Suppressor macrophage (primary cell): ENCODE results near the gene CALML4.
"Not testable (repeated sequence)": the region's sequence is repeated elsewhere in the genome, so short reads cannot be mapped to it uniquely, and the experiment has no call there.

Source experiments
- DNase-seq, 4 experiments: peaks; one replicate each; pipeline ENCODE4 v3.0.0-alpha.2; 2020 to 2022

The CALML4 gene

DNA sequence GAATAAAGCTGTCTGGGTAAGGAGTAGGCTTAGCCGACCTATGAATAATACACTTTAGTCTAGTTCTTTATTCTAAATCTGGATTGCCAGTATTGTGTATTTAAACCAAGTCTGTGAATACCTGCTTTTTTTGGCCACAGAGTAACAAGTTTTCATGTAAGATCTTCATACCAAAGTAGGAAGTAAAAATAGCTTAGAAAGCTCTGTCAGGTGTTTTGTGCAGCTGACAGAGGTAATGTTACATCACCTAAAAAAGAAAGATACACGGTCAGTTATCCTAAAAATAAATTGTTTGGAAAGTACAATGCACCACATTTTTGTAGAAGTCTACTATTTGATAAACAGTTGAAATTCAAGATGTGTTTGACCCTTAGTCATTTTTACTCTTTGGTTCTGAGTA lies 16.5 kb downstream of the CALML4 start:
- no peak for DNase-seq

DNA sequence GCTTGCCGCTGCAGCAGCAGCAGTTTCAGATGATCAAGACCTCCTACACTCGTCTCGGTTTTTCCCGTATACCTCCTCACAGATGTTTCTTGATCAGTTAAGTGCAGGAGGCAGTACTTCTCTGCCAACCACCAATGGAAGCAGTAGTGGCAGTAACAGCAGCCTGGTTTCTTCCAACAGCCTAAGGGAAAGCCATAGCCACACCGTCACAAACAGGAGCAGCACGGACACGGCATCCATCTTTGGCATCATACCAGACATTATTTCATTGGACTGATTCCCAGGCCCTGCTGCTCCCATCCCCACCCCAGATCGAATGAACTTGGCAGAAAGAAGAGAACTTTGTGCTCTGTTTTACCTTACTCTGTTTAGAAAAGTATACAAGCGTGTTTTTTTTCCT lies 17.6 kb downstream of the CALML4 start:
- DNase-seq = no peak

DNA sequence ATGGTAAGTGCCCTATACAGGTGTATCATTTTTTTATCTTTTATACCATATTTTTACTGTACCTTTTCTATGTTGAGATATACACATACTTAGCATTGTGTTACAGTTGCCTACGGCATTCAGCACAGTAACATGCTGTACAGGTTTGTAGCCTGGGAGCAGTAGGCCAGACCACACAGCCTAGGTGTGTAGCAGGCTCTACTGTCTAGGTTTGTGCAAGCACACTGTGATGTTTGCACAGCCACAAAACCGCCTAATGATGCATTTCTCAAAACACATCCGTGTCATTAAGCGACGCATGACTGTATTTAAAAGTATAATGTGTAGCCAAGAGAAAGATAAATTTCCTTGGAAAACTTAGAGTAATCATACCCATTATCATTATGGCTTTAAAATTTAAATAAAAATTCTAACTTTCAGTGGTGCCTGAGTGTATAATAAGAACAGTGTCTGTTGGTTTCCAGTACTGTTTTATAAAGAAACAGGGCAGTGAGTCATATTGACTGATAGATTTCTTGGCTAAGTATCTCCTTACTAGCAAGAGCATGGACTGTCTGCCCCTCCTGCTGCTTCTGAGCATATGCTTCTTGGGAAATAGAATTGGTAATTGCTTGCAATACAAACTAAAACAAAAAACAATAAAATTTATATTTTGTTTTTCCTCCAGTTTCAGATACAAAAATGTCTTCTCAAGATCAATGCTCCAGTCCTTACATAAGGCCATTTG lies 18.3 kb downstream of the CALML4 start:
- DNase-seq = no peak

DNA sequence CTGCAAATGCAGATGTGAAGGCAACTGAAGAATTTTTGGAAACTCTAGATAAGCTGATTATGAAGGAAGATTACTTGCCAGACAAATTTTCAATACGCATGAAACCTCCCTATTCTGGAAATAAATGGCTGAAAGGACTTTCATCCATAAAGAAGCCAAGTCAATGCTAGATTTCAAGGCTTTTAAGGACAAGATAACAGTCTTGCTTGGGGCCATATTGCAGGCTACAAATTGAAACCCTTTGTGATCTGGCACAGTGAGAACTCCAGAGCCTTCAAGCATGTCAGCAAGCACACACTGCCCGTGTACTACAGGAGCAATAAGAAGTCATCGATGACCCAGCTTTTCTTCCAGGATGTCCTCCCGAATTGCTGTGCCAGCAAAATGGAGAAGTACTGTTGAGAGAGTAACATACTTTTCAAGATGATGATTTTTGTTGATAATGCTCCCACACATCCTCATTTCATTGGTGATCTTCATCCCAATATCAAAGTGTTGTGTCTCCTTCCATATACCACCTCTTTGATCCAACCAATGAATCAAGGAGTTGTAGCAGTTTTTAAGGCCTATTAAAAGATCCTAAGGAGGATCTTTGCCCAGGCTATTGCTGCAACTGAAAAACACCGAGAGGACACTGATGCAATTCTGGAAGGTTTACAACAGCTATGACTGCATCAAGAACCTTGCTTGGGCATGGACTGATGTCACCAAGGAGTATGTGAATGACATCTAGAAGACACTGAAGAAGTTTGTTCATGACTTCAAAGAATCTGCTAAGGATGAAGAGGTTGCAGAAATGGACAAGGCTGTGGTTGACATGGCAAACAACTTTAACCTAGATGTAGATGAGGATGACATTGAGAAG lies 20.3 kb downstream of the CALML4 start:
- DNase-seq = peak in 2 of 4 experiments; percentile 41 to 46

DNA sequence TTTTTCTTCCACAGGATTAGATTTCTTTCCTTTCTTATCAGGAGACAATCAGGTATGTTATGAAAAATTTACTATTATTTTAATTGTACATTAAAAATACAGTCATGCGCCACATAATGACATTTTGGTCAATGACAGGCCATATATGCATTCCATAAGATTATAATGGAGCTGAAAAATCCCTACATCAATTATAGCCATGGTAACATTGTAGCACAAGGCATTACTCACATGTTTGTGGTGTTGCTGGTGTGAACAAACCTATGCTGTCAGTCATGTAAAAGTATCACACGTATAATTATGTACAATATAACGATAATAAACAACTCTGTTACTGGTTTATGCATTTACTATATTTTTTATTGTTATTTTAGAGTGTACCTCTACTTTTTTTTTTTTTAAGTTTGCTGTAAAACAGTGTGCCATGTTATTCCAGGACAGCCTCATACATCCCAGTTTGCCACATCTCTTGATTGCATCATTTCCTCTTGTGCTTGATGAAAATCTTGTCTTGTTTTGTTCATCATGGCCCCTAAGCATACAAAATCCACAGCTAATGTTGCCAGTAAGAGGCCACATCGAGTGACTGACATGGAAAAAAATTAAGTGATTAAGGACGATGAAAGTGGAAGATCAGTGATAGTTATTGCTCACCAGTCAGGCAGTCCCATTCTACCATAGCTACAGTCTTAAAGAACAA lies 21.4 kb downstream of the CALML4 start:
- no peak for DNase-seq

DNA sequence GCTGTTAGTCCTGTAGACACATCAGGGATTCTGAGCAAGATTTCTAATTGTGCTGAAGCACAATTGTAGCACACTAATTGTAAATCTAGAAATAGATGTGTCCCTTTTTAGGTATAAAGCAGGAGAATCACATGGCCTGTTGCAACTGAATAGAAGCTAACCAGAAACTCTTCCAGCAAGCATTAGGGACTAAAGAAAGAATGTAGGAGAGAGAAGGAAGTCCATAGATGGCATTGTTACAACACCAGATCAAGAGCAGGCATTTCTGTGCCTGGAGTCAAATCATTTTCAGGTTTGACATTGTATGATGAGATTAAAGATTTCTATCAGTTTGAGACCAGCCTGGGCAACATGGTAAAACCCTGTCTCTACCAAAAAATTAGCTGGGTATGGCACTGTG lies 27.4 kb downstream of the CALML4 start:
- DNase-seq = no peak

DNA sequence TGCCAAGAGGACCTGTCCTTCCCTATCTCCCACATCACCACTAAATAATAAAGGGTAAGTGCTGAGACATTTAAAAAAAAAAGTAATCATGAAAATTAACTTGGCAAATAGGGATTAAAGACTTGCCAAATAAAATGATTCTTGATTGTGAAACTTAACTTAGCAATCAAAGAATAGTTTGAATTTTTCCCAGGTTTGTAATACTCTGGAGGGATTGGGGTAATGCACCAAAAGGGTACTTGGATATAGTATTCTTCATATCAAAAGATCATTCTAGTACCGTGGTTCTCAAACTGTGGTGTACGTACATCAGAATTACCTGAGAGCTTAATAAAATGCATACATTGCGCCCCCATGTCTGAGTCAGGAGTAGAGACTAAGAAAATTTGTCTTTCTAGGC lies 28.5 kb downstream of the CALML4 start:
- DNase-seq = no peak

DNA sequence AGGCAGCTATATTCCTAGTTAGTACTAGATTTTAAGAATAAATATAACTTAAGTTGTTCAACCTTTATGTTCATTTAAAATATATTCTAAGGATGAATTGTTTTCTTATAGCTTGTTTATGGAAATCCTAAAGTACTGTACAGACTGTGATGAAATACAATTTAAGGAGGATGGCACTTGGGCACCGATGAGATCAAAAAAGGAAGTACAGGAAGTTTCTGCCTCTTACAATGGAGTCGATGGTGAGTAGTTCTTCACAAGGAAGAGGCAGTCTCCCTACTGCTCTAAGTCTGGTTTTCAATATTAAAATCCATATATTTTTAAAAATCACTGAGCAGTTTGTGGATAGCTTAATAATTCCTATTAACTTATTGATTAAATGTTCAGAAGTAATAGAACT lies 29.6 kb downstream of the CALML4 start:
- DNase-seq = peak; percentile 39 to 72 (median 58)

DNA sequence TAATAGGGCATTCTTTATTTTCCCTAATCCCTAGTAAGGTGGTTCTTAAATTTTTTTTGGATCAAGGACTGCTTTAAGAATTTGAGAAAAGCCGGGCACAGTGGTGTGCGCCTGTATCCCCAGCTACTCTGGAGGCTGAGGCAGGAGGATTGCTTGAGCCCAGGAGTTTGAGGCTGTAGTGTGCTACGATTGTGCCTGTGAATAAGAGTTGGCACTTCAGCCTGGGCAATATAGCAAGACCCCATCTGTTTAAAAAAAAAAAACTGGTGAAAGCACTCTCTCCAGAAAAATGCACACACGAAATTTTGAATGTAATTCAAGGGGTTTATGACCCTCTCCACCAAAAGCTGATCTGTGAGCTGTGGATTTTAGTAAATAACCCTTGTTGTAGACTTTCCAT lies 32.0 kb downstream of the CALML4 start:
- no peak for DNase-seq

DNA sequence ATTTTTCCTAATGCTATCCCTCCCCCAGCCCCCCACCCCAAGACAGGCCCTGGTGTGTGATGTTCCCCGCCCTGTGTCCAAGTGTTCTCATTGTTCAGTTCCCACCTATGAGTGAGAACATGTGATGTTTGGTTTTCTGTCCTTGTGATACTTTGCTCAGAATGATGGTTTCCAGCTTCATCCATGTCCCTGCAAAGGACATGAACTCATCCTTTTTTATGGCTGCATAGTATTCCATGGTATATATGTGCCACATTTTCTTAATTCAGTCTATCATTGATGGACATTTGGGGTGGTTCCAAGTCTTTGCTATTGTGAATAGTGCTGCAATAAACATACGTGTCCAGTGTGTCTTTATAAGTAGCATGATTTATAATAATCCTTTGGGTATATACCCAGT lies 33.1 kb downstream of the CALML4 start:
- not testable (repeated sequence) for DNase-seq

DNA sequence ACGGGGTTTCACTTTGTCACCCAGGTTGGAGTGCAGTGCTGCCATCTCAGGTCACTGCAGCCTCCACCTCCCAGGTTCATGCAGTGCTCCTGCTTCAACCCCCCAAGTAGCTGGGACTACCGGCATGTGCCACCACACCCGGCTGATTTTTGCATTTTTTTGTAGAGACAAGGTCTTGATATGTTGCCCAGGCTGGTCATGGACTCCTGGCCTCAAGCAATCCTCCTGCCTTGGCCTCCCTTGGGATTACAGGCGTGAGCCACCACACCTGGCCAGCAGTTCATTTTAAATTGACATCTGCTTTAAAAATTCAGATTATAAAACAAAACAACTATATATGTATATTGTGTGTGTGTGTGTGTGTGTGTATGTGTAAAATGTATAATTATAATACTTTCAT lies 38.3 kb downstream of the CALML4 start:
- DNase-seq = no peak

DNA sequence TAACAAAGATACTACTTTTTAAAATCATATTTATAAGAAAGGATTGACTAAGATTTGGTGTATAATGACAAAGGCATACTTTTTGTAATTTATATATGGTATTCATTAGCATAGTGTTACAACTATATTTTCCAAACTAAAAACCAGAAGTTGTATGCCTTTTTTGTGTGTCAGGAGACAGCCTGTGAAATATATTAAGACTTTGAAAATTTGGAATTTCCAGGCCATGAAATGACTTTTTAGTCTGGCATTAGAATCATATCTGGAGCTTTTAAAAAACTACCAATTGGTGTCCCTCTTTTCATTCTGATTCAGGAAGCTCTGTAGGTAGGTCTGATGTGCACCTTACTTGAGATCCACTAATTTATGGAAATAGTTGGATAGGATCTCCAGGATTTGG lies 41.9 kb downstream of the CALML4 start:
- no peak for DNase-seq

DNA sequence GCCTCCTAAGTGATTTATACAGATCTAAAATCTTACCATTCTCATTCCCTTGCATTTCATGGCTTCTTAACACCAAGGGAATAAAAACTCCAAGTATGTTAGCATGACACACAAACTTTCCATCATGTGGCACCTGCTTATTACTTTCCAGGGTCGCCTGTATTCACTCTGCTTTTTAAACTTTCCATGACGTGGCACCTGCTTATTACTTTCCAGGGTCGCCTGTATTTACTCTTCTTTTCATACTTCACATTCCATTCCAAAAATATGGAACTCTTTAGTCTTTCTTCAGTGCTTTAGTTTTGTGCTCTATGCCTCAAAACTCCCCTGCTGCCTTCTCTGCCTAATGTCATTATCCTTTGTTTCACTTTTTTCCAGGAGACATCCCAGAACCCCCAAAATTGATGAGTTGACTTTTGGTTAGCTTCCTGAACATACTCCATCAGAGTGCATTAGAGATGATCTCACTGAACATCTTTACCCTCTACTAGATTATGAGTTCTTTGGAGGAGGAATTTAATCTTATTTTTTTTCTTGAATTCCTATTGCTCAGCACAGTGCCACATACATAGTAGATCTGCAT lies 47.0 kb downstream of the CALML4 start:
- no peak for DNase-seq

DNA sequence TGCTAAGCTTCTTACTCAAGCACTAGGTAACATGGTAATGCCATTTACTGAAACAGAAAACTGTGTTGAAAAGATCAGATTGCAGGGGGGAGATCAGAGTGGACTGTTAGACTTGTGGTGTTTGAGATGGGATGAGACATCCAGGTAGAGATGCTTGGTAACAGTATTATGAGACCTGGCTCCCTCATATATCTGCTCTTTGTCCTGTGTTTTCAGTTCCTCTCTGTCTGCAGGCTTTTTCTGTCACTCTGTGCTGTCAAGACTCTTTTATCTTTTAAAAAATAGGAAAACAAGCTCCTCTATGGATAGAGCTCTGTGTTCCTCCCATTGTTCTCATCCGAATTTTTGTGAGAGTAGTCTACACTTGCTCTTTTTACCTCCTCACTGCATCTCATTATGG lies 48.1 kb downstream of the CALML4 start:
- DNase-seq = no peak

DNA sequence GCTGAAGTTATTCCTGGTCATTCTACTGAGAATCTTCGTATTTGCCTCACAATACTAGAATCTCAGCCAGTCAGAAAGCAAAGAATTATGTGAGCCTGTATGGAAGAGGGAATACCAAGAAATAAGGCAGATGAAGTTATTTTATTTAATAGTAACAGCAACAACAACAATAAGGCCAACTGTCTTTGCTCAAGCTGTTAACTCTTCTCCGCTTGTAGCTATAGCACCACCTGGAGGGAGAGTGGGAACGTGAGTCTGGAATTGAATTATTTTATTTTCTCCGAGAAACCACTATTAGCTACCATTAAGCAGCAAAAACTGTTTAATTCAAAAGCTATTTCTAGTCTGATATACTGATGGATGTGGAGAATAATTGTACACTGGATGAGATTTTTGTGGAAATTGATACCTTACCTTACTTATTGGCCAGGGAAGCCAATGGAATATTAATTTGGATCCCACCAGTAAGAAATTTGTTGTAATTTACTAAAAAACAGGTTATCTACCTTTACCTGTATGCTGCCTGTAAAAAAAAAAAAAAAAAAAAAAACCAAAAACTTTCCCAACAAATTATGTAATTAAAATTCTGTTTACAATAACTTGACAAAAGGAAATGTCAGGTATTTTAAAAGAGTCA lies 50.1 kb downstream of the CALML4 start:
- peak; percentile 42 to 71 (median 61) for DNase-seq

DNA sequence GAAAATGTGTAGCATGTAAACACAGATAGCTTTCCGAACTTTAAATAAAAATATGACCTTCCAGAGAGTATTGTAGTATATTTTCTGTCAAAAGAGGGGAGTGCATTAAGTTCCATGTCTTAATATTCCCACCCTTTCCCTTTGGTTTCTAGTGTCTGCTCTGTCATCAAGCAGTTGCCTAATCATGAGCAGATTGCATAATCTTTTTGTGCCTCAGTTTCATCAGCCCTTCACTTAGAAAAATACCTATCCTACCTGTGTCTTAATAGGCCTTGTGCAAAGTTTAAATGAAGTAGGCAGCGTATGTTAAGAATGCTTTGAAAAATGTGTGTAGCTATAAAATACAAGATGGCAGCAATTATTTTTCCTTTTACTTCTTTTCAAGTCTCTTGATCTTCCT lies 52.8 kb downstream of the CALML4 start:
- peak in 1 of 4 experiments; percentile 6 for DNase-seq

DNA sequence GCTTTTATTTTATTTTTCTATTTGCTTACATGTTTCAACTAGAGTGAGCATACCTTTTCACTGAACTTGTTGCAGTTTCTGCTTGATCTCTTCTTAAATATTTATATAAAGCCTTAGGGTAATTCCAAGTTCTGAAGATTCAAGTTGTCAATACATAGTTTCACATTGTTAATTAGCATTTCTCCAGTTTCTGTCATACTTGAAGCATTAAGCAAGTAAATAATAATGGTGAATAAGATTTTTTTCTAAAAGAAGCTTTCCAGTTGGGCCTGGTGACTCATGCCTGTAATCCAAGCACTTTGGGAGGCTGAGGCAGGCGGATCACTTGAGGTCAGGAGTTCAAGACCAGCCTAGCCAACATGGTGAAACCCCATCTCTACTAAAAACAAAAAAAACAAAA lies 53.9 kb downstream of the CALML4 start:
- no peak for DNase-seq

DNA sequence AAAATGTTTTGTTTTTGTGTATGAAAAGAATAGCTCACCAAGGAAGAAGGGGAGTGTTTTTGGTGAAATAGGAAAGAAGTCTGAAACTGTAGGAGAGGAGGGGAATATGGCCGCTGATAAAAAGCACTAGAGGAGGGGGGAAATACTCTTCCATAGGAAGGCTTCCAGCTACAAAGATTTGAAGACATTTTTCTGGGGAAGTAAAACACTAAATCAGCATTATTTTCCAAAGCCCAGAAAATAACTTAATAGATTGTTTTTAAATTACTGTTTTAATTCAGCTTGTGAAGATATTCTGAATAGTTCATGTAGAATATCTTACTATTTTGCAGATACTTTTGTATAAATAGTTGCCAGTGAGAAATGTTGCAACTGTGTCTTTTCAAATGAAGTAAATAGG lies 54.9 kb downstream of the CALML4 start:
- no peak for DNase-seq

DNA sequence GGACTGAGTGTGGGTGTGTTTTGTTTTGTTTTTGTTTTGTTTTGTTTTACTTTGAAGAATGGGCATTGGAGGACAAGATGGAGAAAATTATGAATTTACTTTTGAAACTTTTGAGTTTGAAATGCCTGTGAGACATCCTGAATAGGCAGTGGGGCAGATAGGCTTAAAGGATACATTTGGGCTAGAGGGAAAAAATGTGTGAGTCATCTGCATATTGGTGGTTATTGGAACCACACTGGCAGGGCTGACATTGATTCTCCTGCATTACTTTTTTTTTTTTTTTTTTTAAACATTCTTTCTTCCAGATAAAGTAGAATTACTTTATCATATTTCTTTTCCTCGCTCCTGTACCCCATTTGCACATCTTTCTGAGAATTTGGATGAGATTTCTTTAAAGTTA lies 56.1 kb downstream of the CALML4 start:
- no peak for DNase-seq

DNA sequence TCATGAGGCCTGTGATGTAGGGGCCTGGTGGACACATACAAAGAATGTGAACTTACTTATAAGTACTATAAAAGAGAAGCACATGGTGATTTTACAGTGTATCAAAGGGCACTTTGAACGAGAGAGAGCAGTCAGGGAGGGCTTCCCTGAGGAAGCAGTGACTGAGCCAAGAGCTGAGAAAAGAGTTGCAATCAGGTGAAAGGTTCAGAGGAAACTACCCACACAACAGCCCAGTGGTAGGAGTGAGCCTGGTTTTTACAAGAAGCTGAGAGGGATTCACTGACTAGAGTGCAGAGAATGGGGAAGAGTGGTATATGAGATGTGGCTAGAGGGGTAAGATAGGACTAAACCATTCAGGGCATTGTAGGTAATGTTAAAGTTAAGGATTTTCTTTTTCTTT lies 57.1 kb downstream of the CALML4 start:
- peak; percentile 54 to 71 (median 66) for DNase-seq

DNA sequence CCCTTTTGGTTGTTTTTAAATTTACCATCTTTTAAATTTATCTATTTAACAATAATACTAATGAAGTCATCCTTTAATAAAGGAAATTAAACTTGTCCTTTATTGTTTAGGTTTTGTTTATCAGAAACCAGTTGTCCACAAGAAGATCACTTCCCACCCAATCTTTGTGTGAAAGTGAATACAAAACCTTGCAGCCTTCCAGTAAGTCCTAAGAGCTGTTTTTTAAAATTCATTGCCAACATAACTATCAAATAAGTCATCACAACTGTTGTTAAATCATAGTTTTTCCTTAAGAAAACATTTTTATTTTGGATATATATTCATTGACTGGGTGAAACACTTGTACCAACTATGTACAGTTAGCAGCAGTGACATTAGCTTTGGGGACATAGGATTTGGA lies 59.4 kb downstream of the CALML4 start:
- no peak for DNase-seq

DNA sequence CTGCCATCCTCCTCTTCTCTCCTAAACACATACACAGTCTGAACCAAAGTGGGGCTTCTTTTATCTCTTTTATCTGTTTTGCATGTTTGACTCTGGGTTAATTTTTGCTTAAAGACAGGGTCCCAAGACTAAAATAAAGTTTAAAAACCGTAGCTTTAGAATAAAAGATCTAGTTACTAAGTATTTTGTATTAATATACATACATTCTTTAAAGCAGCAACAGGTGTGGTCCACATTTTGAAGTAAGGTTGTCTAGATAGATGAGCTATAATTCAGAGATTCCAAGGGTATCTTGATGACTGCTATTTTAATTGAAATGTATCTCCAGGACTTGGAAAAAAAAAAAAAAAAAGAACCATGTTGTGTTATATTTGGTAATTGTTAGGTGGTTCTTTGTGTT lies 61.3 kb downstream of the CALML4 start:
- no peak for DNase-seq

DNA sequence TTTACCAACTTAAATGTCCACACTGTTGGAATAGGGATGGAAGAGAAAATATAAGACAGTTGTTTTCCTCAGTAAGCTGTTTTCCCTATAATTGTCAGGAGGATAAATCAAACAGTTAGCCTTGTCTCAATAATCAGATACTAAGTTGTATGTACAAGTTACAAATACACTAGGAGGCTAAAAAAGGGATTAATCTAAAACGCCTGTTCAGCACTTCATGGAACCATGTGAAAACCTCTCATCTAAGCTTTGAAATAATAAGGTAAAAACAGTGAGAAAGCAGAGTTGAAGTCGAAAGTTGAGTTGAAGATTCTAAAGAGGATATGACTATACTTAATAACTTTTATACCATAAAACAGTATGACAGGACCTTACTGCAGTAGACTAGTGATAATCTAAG lies 62.0 kb downstream of the CALML4 start:
- DNase-seq = no peak
